Measurements from ENCODE around the gene DDR2.

Gene DDR2

DNA sequence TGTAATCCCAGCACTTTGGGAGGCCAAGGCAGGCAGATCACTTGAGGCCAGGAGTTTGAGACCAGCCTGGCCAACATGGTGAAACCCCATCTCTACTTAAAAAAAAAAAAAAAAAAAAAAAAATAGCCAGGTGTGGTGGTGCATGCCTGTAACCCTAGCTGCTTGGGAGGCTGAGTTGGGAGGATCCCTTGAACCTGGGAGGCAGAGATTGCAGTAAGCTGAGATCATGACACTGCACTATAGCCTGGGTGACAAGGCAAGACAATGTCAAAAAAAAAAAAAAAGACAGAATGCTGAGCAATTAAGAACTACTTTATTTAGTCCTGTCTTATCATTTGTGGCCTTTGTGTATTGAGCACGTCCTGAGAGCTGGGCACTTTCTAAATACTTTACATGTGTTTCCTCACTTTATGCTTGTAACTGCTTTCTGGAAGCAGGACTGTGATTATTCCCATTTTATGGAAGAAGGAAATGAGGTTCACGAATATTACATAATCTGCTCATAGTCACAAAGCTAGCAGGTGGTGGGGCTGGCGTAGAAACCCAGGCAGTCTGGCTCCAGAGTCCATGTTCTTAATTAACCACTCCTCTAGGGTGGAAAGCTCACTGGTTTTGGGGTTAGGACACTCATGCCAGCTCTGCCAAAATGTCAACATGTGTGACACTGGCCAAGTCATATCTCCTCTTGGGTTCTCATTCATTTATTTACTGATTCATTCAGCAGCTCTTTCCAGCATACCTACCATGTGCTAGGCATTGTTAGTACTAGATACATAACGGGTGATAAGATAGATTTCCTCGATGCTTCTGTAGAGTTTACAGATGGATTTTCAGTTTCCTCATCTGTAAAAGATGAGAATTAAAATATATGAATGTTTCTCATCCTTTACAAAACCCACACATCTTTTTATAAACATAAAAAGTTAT, 57.7 kb downstream of the DDR2 start:
- in situ Hi-C loops (cut with MboI; ENCODE audit: low pct_unique_long_range_greater_than_20kb, low sequenced_read_pairs): no loop called here
- DNase-seq: no peak

GRCh38 chr1:162690672-162691434, 58.6 kb downstream of the DDR2 start:
- in situ Hi-C loops (cut with MboI; ENCODE audit: low pct_unique_long_range_greater_than_20kb, low sequenced_read_pairs): no loop called here
- DNase-seq: peak; percentile 1

DNA sequence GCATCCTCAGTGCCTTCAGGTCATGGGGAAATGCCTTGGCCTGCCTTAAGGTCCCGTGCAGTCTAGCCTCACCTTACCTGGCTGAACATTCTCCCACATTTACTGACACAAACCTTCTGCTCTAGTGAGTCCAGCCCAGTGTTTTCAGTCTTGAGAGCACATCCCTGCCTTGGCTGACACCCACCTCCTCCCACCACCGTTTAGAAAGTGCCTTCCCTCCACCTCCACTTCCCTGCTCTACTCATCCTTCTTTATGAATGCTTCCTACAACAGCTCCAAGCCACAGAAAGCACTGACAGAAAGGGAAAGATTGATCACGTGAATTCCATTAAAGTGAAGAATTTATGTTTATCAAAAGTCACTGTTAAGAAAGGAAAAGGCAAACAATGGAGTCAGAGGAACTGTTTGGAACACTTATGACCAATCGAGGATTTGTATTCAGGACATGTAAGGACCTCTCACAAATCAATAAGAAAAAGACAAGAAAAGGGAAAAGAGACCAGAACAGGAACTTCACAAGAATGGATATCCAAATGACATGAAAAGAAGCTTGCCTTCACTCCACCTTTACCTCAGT, 59.8 kb downstream of the DDR2 start:
- in situ Hi-C loops (cut with MboI; ENCODE audit: low pct_unique_long_range_greater_than_20kb, low sequenced_read_pairs): no loop called here
- no peak for DNase-seq

DNA sequence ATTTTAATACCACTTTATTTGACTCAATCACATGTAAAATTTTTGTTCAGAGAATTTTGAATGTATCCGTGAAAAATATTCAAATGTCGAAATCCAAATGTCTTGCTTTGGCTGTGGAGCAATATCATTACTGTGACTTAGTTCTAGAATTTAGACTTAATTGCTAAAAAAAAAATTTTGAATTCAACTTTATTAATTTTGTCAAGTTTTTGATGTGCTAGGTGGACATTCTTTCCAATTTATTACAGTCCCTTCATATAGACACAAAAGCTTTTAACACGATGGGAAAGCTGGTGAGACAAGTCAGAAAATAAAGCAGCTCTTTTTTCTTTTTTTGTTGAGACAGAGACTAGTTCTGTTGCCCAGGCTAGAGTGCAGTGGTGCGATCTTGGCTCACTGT, 62.6 kb downstream of the DDR2 start:
- DNase-seq: no peak
- in situ Hi-C loops (cut with MboI; ENCODE audit: low pct_unique_long_range_greater_than_20kb, low sequenced_read_pairs): no loop called here

- DNase-seq: no peak
- in situ Hi-C loops (cut with MboI; ENCODE audit: low pct_unique_long_range_greater_than_20kb, low sequenced_read_pairs): no loop called here
These were observed 63.4 kb downstream of the DDR2 start for GRCh38 chr1:162695687-162696086.

DNA sequence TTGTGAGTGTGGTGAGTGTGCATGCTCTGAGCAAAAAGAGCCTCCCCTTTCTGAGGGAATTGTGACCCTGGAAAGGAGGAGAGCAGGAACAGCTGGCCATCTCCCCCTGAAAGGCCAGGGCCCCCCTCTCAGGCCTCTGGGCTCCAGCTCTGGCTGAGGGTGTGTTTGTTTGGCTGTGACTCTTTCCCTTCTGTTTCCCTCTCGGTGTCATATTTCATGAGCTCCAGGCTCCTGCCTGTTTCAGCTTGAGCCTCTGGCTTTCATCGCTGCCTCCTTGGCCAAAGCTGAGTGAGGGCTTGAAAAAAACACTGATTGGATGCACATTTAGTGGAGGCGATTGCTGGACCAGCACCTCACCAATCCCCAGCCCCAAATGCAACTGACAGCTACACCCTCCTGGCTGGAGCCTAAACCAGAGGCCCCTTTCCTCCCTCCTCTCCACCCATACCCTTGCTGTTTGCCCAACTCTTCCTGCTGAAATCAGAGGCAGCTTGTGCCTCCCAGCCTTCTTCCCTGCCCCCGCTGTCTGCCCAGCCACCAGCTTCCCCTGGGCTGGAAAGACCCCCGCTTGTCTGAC, 64.1 kb downstream of the DDR2 start:
- no peak for DNase-seq
- in situ Hi-C loops (cut with MboI; ENCODE audit: low pct_unique_long_range_greater_than_20kb, low sequenced_read_pairs): no loop called here

DNA sequence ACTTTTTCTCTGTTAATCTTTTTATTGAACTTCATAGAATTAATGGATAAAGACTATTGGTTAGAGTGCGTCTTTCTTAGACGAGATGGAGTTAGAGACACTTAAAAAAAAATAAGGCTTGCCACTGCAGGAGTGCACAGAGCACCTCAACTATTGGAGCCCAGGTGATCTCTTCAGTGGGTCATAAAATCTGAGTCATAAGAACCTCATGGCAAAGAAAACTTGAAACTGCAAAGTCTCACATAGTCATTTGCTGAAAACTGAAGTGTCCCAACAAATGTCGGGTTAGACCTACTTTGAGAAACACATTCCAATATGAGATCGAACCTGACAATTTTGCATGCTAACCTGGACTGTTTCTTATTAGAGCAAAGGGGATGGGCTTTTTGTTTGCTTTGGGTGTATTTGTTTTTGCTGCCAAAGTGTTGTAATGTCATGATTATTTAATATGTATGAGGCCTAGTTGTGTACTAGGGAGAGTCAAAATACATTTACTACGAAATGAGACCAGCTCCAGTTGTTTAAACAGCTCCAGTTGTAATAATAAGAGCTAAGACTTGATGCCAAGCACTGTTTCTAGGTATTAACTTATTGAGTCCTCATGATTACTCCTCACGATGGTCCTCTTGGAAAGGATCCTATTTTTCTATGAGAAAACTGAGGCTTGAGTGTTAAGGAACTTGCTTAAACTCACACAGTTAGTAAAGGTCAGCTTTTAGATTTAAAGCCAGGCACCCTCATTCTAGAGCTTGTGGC, 65.1 kb downstream of the DDR2 start:
- in situ Hi-C loops (cut with MboI; ENCODE audit: low pct_unique_long_range_greater_than_20kb, low sequenced_read_pairs): no loop called here
- no peak for DNase-seq

DNA sequence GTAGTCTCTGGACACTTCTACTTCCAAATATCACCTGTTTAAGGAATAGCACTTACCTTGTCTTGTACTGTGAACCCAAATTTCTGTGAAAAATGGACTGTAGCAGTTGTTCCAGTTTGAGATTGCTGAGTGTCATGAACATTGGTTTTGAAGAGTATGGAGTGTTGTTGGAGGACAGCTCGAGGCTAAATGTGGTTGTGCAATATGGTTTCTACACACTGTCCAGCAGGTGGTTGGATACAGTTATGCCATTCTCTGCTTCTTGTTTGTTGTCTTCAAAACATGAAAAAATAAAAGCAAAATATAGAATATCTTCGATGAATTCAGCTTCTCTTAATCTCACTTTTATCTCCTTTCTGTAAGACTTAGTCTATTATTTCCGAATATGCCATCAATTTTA, 67.1 kb downstream of the DDR2 start:
- in situ Hi-C loops (cut with MboI; ENCODE audit: low pct_unique_long_range_greater_than_20kb, low sequenced_read_pairs): no loop called here
- no peak for DNase-seq

GRCh38 chr1:162700131-162700530, 67.9 kb downstream of the DDR2 start:
- DNase-seq: no peak
- in situ Hi-C loops (cut with MboI; ENCODE audit: low pct_unique_long_range_greater_than_20kb, low sequenced_read_pairs): no loop called here

GRCh38 chr1:162701286-162701685, 69.0 kb downstream of the DDR2 start:
- no peak for DNase-seq
- in situ Hi-C loops (cut with MboI; ENCODE audit: low pct_unique_long_range_greater_than_20kb, low sequenced_read_pairs): no loop called here

DNA sequence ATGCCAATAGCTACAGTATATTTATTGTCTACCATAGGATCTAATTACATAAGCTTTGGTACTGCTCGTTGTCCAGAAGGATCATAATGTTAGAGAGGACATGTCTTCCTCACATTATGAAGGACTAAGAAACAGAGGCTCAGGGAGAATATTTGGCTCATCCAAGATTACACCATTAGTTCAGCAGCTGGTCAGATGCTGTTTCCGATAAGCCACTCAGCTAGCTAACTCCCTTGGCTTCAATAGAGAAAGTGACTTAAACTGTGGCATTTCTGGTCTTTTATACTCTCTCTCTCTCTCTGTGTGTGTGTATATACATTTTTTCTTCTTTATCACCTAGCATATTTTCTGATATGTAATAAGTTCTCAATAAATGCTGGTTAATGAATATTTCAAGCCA, 70.4 kb downstream of the DDR2 start:
- DNase-seq: no peak
- in situ Hi-C loops (cut with MboI; ENCODE audit: low pct_unique_long_range_greater_than_20kb, low sequenced_read_pairs): no loop called here

DNA sequence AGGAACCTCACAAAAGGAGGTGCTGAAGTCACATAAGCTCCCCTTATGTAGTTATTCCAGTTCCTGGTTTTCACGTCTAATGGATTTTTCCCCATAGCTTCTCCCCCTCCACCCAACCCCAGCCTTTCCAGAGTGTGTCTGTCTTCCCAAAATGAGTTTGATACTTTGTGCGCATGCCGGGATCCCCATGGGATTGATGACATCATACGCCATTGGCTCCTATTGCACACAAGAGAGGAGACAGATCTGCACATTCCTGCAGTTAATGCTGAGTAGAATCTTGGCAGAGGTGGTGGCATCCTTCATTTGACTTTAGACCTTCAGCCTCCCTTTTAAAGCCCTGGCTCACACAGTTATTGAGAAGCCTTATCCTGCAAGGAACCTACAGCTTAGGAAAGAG, 71.4 kb downstream of the DDR2 start:
- DNase-seq: no peak
- in situ Hi-C loops (cut with MboI; ENCODE audit: low pct_unique_long_range_greater_than_20kb, low sequenced_read_pairs): no loop called here

- in situ Hi-C loops (cut with MboI; ENCODE audit: low pct_unique_long_range_greater_than_20kb, low sequenced_read_pairs): no loop called here
- no peak for DNase-seq
These were observed 72.6 kb downstream of the DDR2 start for GRCh38 chr1:162704673-162705424.

- in situ Hi-C loops (cut with MboI; ENCODE audit: low pct_unique_long_range_greater_than_20kb, low sequenced_read_pairs): no loop called here
- no peak for DNase-seq
These were observed 73.7 kb downstream of the DDR2 start for GRCh38 chr1:162706003-162706402.

DNA sequence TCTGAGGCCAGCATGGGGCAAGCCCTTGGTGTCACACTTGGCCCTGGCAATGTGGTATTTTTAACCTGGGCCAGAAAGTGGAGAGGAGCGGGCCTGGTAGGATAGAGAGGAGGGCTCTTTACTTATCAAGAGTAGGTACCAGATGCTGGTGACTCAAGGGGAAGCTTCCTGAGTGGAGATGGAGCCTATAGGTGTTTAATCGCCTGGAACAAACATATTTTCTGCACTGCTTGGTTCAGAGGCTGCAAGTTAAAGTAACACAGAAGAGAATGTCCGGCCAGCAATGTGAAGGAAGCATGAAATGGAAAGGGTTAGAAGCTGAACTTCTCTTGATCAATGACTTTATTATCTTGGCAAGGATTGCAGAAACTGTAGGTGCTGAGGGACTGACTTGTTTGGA, 74.3 kb downstream of the DDR2 start:
- in situ Hi-C loops (cut with MboI; ENCODE audit: low pct_unique_long_range_greater_than_20kb, low sequenced_read_pairs): no loop called here
- no peak for DNase-seq

DNA sequence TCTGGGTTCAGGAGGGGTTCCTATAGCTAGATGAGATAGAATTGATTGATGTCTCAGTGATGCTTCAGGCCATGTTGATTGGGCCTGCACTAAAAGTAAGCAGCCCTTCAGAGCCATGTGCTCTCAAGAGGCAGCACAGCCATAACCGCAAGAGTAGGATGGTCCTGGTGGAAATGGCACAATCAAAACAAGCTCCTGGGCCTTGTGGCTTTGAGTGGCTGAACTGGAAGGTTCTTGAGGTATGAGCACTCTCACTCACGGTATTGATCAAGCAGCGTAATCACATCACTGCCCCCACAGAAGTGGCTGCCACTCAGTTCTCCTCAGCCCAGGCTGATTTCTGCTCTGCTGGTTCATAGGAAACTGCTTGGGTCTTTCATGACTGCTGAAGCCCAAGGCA, 76.0 kb downstream of the DDR2 start:
- DNase-seq: no peak
- in situ Hi-C loops (cut with MboI; ENCODE audit: low pct_unique_long_range_greater_than_20kb, low sequenced_read_pairs): no loop called here

- no peak for DNase-seq
- in situ Hi-C loops (cut with MboI; ENCODE audit: low pct_unique_long_range_greater_than_20kb, low sequenced_read_pairs): no loop called here
These were observed 77.0 kb downstream of the DDR2 start for GRCh38 chr1:162709132-162709860.

DNA sequence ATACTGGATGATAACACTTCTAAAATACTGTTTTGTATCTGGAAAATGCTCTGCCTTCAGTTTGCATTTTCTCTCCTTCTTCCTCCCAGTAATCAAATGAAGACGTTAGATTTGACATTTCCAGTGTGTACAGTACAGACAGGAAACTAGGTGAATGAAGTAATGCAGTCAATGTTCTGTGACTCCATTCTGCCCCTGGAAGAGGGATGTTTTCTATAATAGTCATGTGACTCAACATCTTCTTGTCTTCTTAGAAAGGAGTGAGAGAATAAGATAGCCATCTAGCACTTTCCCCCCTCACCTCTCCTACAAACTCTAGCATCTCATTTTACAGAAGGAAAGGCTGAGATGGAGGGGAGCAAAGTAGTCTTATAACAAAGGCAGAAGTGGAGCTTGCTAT, 77.6 kb downstream of the DDR2 start:
- no peak for DNase-seq
- in situ Hi-C loops (cut with MboI; ENCODE audit: low pct_unique_long_range_greater_than_20kb, low sequenced_read_pairs): no loop called here
